Measurements from ENCODE around the gene TPSAB1. TPM values are rescaled to one million over a fixed set of nuclear protein-coding genes. Genes with fewer than 3 reads are reported as not detected.
"Not testable (repeated sequence)": the region's sequence is repeated elsewhere in the genome, so short reads cannot be mapped to it uniquely, and the experiment has no call there.

Gene TPSAB1
- not detected in 2 replicates for total RNA-seq

- DNase-seq (ENCODE audit: low read depth in 2 of 2): not testable (repeated sequence)
These were observed at the start of gene TPSAB1 for GRCh38 chr16:1240436-1240835. TPSAB1 (plus strand) TSS chr16:1240705; CDS start chr16:1240939, 234 bp downstream.

- DNase-seq (ENCODE audit: low read depth in 2 of 2): not testable (repeated sequence)
These were observed 49.7 kb upstream of the TPSAB1 start for GRCh38 chr16:1190789-1191188.

- DNase-seq (ENCODE audit: low read depth in 2 of 2): no peak
These were observed 48.0 kb upstream of the TPSAB1 start for GRCh38 chr16:1192384-1193073.

GRCh38 chr16:1193143-1193824 is 47.2 kb upstream of the TPSAB1 start:
- DNase-seq (ENCODE audit: low read depth in 2 of 2): no peak

- no peak for DNase-seq (ENCODE audit: low read depth in 2 of 2)
These were observed 46.5 kb upstream of the TPSAB1 start for GRCh38 chr16:1193825-1194581.

GRCh38 chr16:1194665-1195392 is 45.7 kb upstream of the TPSAB1 start:
- DNase-seq (ENCODE audit: low read depth in 2 of 2): no peak

GRCh38 chr16:1195393-1195666 is 45.2 kb upstream of the TPSAB1 start:
- DNase-seq (ENCODE audit: low read depth in 2 of 2): no peak

- no peak for DNase-seq (ENCODE audit: low read depth in 2 of 2)
These were observed 44.0 kb upstream of the TPSAB1 start for GRCh38 chr16:1196494-1196893.

GRCh38 chr16:1197237-1197866 is 43.2 kb upstream of the TPSAB1 start:
- no peak for DNase-seq (ENCODE audit: low read depth in 2 of 2)

GRCh38 chr16:1198194-1198593 is 42.3 kb upstream of the TPSAB1 start:
- no peak for DNase-seq (ENCODE audit: low read depth in 2 of 2)

- DNase-seq (ENCODE audit: low read depth in 2 of 2): not testable (repeated sequence)
These were observed 41.7 kb upstream of the TPSAB1 start for GRCh38 chr16:1198671-1199346.

- no peak for DNase-seq (ENCODE audit: low read depth in 2 of 2)
These were observed 41.0 kb upstream of the TPSAB1 start for GRCh38 chr16:1199347-1200013.

- no peak for DNase-seq (ENCODE audit: low read depth in 2 of 2)
These were observed 40.4 kb upstream of the TPSAB1 start for GRCh38 chr16:1200014-1200627.

GRCh38 chr16:1201444-1201843 is 39.1 kb upstream of the TPSAB1 start:
- DNase-seq (ENCODE audit: low read depth in 2 of 2): no peak

GRCh38 chr16:1202274-1202673 is 38.2 kb upstream of the TPSAB1 start:
- DNase-seq (ENCODE audit: low read depth in 2 of 2): no peak

- DNase-seq (ENCODE audit: low read depth in 2 of 2): no peak
These were observed 35.6 kb upstream of the TPSAB1 start for GRCh38 chr16:1204933-1205332.

GRCh38 chr16:1206326-1206725 is 34.2 kb upstream of the TPSAB1 start:
- no peak for DNase-seq (ENCODE audit: low read depth in 2 of 2)

GRCh38 chr16:1206786-1207185 is 33.7 kb upstream of the TPSAB1 start:
- DNase-seq (ENCODE audit: low read depth in 2 of 2): no peak

GRCh38 chr16:1208239-1208830 is 32.2 kb upstream of the TPSAB1 start:
- DNase-seq (ENCODE audit: low read depth in 2 of 2): no peak

GRCh38 chr16:1209081-1209480 is 31.4 kb upstream of the TPSAB1 start:
- no peak for DNase-seq (ENCODE audit: low read depth in 2 of 2)

Measured in dermis microvascular lymphatic vessel endothelial cell (primary cell).